Measurements from ENCODE around the gene OR8K5.

The OR8K5 gene

GRCh38 chr11:56160217-56160616 is at the start of gene OR8K5:
OR8K5 (minus strand) TSS chr11:56160317; CDS start chr11:56160317, 0 bp downstream.
- in situ Hi-C loops (cut with MboI; ENCODE audit: low sequenced_read_pairs, unreplicated experiment): no loop called here
- TF ChIP-seq CTCF (IDR thresholded peaks at IDR 0.05; ENCODE audit: borderline replicate concordance, control extremely low read depth, extremely low read depth, insufficient read depth, missing control alignments): no peak
- no peak for DNase-seq (ENCODE audit: low spot score)

- DNase-seq (ENCODE audit: low spot score): no peak
- no peak for TF ChIP-seq CTCF (IDR thresholded peaks at IDR 0.05; ENCODE audit: borderline replicate concordance, control extremely low read depth, extremely low read depth, insufficient read depth, missing control alignments)
- in situ Hi-C loops (cut with MboI; ENCODE audit: low sequenced_read_pairs, unreplicated experiment): no loop called here
Observed at GRCh38 chr11:56207790-56208189, 47.7 kb upstream of the OR8K5 start.

- in situ Hi-C loops (cut with MboI; ENCODE audit: low sequenced_read_pairs, unreplicated experiment): no loop called here
- no peak for TF ChIP-seq CTCF (IDR thresholded peaks at IDR 0.05; ENCODE audit: borderline replicate concordance, control extremely low read depth, extremely low read depth, insufficient read depth, missing control alignments)
- no peak for DNase-seq (ENCODE audit: low spot score)
Observed at GRCh38 chr11:56197367-56197766, 37.2 kb upstream of the OR8K5 start.

DNA sequence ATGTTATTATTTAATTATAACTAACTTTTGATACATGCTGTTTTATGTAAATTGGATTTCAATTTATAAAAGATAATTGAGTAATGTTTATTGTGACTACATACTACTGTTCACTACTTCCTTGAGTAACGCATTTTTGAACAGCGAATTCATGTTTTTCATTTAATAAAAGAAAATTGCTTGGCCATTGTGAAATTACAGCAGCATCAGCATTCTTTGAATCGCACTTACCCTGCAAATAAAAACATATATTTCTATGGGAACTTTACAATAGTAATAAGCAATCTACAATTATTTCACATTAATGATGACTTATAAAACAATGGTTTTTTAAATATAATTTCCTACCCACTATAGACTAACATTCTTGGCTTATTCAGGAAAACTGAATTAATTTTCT is 36.6 kb upstream of the OR8K5 start:
- no peak for DNase-seq (ENCODE audit: low spot score)
- no peak for TF ChIP-seq CTCF (IDR thresholded peaks at IDR 0.05; ENCODE audit: borderline replicate concordance, control extremely low read depth, extremely low read depth, insufficient read depth, missing control alignments)
- in situ Hi-C loops (cut with MboI; ENCODE audit: low sequenced_read_pairs, unreplicated experiment): no loop called here

- DNase-seq (ENCODE audit: low spot score): no peak
- TF ChIP-seq CTCF (IDR thresholded peaks at IDR 0.05; ENCODE audit: borderline replicate concordance, control extremely low read depth, extremely low read depth, insufficient read depth, missing control alignments): no peak
- in situ Hi-C loops (cut with MboI; ENCODE audit: low sequenced_read_pairs, unreplicated experiment): no loop called here
Observed at GRCh38 chr11:56188602-56189001, 28.5 kb upstream of the OR8K5 start.

- in situ Hi-C loops (cut with MboI; ENCODE audit: low sequenced_read_pairs, unreplicated experiment): no loop called here
- no peak for TF ChIP-seq CTCF (IDR thresholded peaks at IDR 0.05; ENCODE audit: borderline replicate concordance, control extremely low read depth, extremely low read depth, insufficient read depth, missing control alignments)
- DNase-seq (ENCODE audit: low spot score): no peak
Observed at GRCh38 chr11:56183459-56183858, 23.3 kb upstream of the OR8K5 start.

GRCh38 chr11:56176318-56176717 is 16.2 kb upstream of the OR8K5 start, which contains the start of gene OR5J2:
OR5J2 (plus strand) TSS chr11:56176618; CDS start chr11:56176618, 0 bp downstream.
- in situ Hi-C loops (cut with MboI; ENCODE audit: low sequenced_read_pairs, unreplicated experiment): no loop called here
- DNase-seq (ENCODE audit: low spot score): no peak
- no peak for TF ChIP-seq CTCF (IDR thresholded peaks at IDR 0.05; ENCODE audit: borderline replicate concordance, control extremely low read depth, extremely low read depth, insufficient read depth, missing control alignments)

Measured in GM13976 (cell line).